ENCODE data around the gene BOD1.
"Not testable (repeated sequence)": the region's sequence is repeated elsewhere in the genome, so short reads cannot be mapped to it uniquely, and the experiment has no call there.

Gene BOD1

GRCh38 chr5:173614591-173614990 is 1.9 kb downstream of the BOD1 start:
- DNase-seq: no peak

- DNase-seq: no peak
These were observed 2.9 kb downstream of the BOD1 start for GRCh38 chr5:173613433-173614159.

DNA sequence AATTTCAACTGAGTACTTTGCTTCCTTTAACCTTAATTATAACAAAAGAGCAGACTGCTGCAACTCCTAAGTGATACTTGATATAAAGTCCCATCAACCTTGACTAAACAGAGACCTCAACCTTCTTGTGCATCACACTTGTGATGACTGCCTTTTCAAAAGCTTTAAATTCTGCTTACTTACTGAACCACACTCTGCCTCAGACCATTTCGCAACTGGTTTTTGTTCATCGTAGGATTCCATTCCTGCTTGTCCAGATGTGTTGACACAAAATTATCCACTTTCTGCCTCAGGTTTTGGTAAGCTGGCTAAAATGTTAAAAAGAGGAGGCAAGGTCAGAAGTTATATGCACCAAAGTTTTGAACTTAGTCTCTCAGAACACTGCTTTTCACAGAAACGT is 3.5 kb downstream of the BOD1 start:
- DNase-seq: no peak

DNA sequence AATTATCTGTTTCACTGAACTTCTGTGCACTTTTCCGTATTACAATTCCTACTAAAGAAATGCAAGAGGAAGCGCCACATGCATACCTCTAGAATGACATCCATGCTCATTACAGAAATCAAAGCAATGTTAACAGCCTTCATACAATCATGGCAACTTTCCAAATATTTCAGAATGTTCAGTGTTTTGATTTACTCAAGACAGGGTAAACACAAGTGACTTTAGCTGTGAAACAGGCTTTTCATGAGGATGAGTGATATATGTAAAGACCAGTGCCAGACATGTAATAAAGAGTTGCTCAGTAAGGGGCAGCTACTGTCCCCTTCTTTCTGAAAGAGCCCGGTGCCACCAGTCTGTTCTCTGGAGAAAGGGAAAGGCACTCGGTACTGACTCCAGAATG is 4.7 kb downstream of the BOD1 start:
- DNase-seq: no peak

- DNase-seq: no peak
These were observed 12.3 kb downstream of the BOD1 start for GRCh38 chr5:173604141-173604540.

GRCh38 chr5:173602423-173602822 is 14.0 kb downstream of the BOD1 start:
- no peak for DNase-seq

DNA sequence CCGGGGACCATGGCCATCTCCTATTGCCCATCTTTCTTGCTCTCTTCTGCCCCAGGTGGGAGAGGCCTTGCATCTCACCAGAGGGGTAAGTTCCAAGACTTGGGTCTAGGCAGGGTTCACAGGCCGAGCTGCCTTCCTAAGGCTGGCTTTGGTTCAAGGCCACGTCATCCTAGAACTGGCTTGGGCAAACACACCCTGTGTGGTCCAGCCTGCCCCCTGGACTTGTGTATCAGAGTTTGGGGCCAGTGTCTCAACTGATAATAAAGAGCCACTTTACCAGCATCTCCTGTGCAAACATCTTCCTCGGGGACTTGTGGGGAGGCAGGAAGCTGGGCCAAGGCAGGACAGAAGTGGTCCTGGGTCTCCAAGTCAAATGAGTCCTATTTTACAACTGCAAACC is 17.8 kb downstream of the BOD1 start:
- no peak for DNase-seq

DNA sequence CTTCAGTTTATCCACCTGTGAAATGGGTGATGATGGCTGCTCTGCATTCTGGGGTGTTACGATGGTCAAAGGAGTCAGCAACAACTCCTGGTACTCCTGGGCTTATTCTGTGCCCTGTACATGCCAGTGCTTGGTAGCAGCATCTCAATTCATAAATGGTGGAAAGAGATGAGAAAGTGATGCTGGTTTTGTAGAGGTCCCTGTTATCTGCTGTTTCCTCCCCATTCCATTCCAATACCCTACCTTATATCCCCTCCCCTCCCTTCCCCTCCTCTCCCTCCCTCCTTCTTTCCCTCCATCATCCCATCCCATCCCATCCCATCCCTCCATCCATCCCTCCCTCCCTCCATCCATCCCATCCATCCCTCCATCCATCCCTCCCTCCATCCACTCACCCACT is 19.1 kb downstream of the BOD1 start:
- DNase-seq: no peak

GRCh38 chr5:173595841-173596240 is 20.6 kb downstream of the BOD1 start:
- no peak for DNase-seq

DNA sequence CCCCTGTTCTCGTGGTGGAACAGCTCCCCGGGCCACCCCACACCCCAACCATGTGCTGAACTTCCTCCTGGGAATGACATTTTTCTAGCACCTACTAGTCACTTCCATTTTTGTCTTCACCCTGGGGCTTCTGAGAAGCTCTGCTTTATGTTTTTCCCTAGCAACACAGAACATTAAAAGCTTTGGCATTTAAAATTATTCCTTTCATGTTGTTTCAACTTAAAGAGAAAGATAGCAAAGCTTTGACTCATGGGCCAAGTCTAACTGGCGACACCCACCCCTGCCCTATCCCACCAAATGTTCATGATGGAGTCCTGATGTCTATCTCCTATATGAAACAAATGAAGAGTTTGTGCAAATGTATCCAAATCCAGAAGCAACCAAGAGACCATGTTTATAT is 22.4 kb downstream of the BOD1 start:
- no peak for DNase-seq

DNA sequence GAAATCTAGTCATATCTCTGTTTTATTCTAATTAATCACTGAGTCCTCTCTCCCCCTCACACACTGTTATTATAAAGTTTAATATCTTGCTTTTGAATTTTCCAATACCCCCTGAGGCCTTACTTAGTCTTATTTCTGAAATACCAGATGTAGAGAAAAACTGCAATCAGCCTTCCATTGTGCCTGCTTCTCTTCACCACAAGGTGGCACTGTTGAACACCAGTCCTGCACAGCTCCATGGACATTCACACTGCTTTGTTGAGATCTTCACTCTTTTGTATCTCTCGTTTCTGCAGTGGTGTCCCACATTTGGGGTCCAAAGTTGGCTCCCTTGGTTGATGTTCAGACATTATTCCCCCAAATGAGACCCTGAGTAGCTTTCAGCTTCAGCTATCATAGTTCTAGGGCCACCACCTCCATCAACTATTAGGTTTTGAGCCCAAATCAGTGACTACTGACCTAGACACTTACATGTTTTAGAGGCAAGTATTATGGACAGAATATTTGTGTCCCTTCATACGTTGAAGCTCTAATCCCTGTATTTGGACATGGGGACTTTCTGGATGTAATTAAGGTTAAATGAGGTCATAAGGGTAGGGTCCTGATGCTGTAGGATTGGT is 24.3 kb downstream of the BOD1 start:
- DNase-seq: no peak

DNA sequence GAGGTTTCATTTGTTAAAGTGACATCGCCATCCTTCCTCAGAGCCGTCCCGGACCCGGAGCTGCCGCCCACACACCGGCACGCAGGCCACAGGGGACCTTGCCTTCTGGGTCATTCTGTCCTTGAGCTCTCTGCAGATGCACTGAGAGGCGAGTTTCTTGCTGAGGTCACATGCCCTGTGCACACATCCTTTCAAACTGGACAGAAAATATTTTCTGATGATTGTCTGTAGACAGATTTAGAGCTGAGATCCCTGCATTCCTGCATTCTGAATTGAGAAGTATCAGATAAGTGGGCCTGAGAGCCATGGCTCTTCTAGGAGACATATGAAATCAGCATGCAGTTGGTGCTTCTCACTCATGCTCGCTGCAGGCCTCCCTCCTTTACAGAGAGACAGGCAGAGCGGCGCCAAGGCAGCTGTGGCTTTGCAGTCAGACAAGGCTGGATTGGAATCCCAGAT is 25.4 kb downstream of the BOD1 start:
- DNase-seq: peak; percentile 32

- no peak for DNase-seq
These were observed 25.9 kb downstream of the BOD1 start for GRCh38 chr5:173590436-173591055.

DNA sequence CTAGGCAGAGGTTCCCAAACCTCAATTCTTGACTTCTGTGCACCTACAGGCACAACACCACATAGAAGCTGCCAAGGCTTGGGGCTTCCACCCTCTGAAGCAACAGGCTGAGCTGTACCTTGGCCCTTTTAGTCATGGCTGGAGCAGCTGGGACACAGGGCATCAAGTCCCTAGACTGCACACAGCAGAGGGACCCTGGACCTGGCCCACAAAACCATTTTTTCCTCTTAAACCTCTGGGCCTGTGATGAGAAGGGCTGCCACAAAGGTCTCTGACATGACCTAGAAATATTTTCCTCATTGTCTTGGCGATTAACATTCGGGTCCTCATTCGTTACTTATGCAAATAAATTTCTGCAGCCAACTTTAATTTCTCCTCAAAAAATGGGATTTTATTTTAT is 30.3 kb downstream of the BOD1 start:
- not testable (repeated sequence) for DNase-seq

DNA sequence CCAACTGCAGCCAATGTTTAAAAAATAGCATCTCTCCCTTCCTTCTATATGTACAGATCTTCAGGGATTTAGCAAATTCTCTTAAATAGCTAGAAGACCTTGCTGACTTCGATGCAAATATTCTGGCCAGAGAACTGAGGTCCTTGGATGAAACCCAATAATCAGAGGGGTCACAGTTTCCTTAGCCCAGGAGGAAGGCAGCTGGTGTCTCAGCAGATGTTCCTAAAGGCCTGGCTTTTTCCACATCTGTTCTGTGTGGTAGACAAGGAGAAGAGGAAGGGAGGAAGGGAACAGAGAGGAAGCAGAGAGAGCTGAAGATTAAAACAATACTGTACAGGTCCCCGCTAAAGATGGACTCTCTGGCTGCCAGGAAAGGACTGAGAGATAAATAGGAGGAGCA is 33.1 kb downstream of the BOD1 start:
- peak; percentile 42 for DNase-seq

DNA sequence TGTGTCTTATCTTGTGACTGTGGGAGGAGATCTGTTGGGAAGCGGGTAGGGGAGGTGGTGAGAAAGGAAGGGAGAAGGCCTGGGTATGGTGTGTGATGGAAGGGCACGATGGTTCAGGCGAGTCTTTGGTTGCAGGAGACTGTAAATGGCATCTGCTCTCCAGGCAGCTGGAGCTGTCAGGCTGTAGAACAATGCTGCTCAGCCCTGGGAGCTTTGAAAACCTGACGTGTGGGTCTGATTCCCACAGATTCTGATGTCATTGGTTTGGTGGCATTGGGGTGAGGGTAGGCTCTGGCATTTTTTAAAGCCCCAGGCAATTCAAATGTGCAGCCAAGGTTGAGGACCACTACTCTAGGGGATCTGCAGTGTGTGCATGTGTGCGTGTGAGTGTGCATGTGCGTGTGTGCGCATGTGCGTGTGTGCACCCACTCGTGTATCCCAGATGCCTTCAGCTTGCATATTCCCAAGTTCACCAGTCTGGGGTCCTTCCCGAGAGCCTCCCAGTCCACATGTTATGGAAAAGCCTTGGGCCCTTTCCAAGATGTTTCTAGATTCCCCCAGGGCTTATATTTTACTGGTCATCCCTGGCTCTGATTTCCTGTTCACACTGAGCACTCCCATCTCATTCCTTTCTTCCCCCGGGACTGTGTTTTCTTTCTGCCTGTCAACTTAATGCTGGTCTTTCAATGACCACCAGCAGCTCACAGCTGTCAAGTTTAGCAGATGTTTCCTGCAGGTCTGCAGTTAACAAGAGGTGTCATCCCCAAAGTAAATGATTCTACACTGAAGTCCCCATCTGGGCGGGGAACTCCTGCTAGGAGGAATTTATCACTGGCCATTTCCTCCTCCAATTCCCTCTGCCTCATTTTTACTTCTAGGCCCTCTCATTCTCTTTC is 34.0 kb downstream of the BOD1 start:
- no peak for DNase-seq

DNA sequence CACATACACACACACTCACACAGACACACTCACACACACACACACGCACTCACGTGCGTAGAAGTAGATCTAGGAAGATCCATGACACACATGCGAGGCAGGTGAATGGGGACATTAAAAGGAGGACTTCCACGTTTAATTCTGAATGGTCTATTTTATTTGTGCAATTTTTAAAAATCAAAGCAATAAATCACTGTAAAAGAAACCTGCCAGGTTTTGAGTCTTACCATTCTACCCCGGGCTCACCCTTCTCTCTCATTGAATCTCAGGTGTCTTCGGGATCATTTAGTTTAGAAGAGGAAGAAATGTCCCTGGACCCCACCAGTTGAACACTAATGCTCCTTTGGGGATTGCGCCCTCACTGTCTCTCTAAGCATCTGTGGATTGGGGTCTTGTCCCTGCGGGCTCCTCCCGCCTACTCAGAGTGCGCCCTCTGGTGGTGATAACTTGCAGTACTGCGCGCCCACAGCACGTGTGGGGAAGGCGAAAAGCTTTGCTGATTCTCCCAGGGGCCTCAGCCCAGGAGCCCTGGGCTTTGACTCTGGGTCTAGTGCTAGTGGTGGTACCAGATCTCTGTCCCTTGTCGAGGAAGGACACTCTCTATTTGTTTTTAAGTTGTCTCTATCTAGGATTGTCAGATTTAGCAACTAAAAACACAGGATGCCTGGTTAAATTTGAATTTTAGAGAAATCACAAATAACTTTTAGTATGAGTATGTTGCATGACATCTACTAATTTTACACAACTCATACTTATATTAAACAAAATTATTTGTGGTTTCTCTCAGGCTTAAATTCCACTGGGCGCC is 34.8 kb downstream of the BOD1 start:
- no peak for DNase-seq

- no peak for DNase-seq
These were observed 37.4 kb downstream of the BOD1 start for GRCh38 chr5:173578947-173579615.

- no peak for DNase-seq
These were observed 38.6 kb downstream of the BOD1 start for GRCh38 chr5:173577817-173578216.

GRCh38 chr5:173577166-173577565 is 39.3 kb downstream of the BOD1 start:
- DNase-seq: no peak

DNA sequence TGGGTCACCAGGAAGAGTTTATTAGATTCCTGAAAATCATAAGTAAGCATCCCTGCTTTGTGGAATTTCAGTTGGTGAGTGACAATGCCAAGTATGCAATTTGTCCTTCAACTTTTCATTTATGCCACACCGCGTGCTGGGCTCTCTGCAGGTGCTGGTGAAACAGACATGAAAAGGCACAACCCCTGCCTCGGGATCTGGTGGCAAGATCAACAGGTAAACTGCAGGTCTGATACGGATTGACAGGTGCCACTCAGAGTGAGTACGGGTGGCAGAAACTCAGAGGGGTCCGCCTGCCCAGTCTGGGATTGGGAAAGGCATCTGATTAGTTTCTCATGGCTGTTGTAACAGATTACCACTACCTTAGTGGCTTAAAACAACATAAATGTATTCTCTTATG is 40.5 kb downstream of the BOD1 start:
- no peak for DNase-seq

DNA sequence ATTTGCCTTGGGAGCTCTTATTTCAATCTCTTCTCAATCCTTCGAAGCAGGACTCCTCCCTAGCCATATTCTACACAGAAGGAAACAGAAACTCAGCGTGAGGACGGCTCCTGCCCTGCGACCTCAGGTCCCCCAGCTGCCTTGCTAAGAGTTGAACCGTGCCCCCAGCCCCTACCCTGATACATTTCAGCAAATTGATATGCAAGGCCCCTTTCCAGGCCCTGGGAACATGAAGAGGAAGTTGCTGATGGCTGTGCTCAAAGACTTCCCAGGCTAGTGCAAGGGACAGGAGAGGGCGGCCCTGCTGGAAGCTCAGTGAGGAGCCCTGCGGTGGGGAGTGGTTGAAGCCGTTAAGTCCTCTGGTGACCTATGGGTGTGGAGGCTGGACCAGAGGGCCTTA is 41.5 kb downstream of the BOD1 start:
- no peak for DNase-seq
